T-cell (primary cell): ENCODE measurements around the gene BTG4. TPM values are rescaled to one million over a fixed set of nuclear protein-coding genes. Genes with fewer than 3 reads are reported as not detected.

ENCODE experiments used
- ATAC-seq, 4 experiments: fragments of 200-7000 bp in 3 of 4; fragments of 150-1000 bp in 1 of 4; cut with Tn5 transposase; replicated peaks in 1 of 4; 1 replicate in 3 of 4; 2 replicates in 1 of 4; pipeline ENCODE4 v1.10.0; 2021; ENCODE audit warnings: moderate library complexity in 3 of 4, mild to moderate bottlenecking in 2 of 4, moderate number of reproducible peaks in 1 of 4
- CTCF ChIA-PET, 2 donors: fragments of 300-600 bp; sonication (Branson Sonifier 250); formaldehyde crosslinking; loops; one replicate each; lab custom pipeline; 2022; ENCODE audit warnings: antibody characterized with exemption in 2 of 2; lab: Charles Lee
- POLR2A ChIA-PET, 2 donors: fragments of 300-600 bp; sonication (Branson Sonifier 250); formaldehyde crosslinking; loops; one replicate each; lab custom pipeline; 2022; ENCODE audit warnings: antibody characterized with exemption in 2 of 2; lab: Charles Lee
- DNase-seq, 35 experiments: peaks; one replicate each; pipeline versions ENCODE4 v3.0.0 to v3.0.0-alpha.2; 2013 to 2023
- H3K27ac ChIP-seq: one replicate; pipeline ENCODE4 v1.5.1; 2013; ENCODE audit warnings: low read length
- H3K27me3 ChIP-seq, 2 experiments: replicated peaks in 1 of 2; 1 replicate in 1 of 2; 2 replicates in 1 of 2; pipeline versions ENCODE4 v1.6.1 to v1.7.0; 2013; ENCODE audit warnings: low read length in 1 of 2, mixed read lengths in 1 of 2; ENCODE audit not compliant: control insufficient read depth in 2 of 2, insufficient read depth in 2 of 2; ENCODE audit errors: extremely low read depth in 1 of 2
- H3K36me3 ChIP-seq, 2 donors: 1 replicate in 1 of 2; 2 replicates in 1 of 2; pipeline versions ENCODE4 v1.6.1 to v1.7.0; 2013; ENCODE audit warnings: low read length in 1 of 2; ENCODE audit not compliant: control insufficient read depth in 2 of 2, insufficient read depth in 1 of 2; ENCODE audit errors: extremely low read depth in 1 of 2
- H3K4me1 ChIP-seq, 2 experiments: 1 replicate in 1 of 2; 2 replicates in 1 of 2; pipeline versions ENCODE4 v1.6.1 to v1.7.0; 2013; ENCODE audit warnings: low read length in 2 of 2, mixed read lengths in 1 of 2; ENCODE audit not compliant: insufficient read depth in 2 of 2, control insufficient read depth in 1 of 2; ENCODE audit errors: extremely low read depth in 1 of 2
- H3K4me3 ChIP-seq, 2 donors: 1 replicate in 1 of 2; 2 replicates in 1 of 2; pipeline versions ENCODE4 v1.5.1 to v1.7.0; 2013; ENCODE audit warnings: mild to moderate bottlenecking in 2 of 2, low read length in 1 of 2, moderate library complexity in 1 of 2; ENCODE audit not compliant: control insufficient read depth in 1 of 2; ENCODE audit errors: extremely low read depth in 1 of 2
- H3K9me3 ChIP-seq: 2 replicates; pipeline ENCODE4 v1.7.0; 2013
- H3K27ac Mint-ChIP-seq, 2 donors: one replicate each; pipeline ENCODE4 v1.8.0; 2020 to 2021; ENCODE audit warnings: mild to moderate bottlenecking in 2 of 2, mixed read lengths in 2 of 2
- H3K27me3 Mint-ChIP-seq, 2 donors: one replicate each; pipeline ENCODE4 v1.8.0; 2021 to 2022; ENCODE audit warnings: mixed read lengths in 2 of 2
- H3K36me3 Mint-ChIP-seq: one replicate; pipeline ENCODE4 v1.8.0; 2021; ENCODE audit warnings: mixed read lengths
- H3K4me1 Mint-ChIP-seq, 3 donors: one replicate each; pipeline ENCODE4 v1.8.0; 2020 to 2022; ENCODE audit warnings: mixed read lengths in 3 of 3, mild to moderate bottlenecking in 1 of 3
- H3K4me3 Mint-ChIP-seq, 3 donors: one replicate each; pipeline ENCODE4 v1.8.0; 2020 to 2022; ENCODE audit warnings: mild to moderate bottlenecking in 3 of 3, mixed read lengths in 3 of 3, moderate library complexity in 3 of 3
- H3K9me3 Mint-ChIP-seq, 3 donors: one replicate each; pipeline ENCODE4 v1.8.0; 2020 to 2022; ENCODE audit warnings: mixed read lengths in 3 of 3
- WGBS: methylation state at CpG from one replicate; pipeline ENCODE4 v1.1.5; 2013; ENCODE audit warnings: missing lambda C conversion rate; ENCODE audit not compliant: insufficient coverage; 5-methylcytosine and 5-hydroxymethylcytosine counted together
- total RNA-seq, 35 experiments: library from RNA in 6 of 35; stranded (reverse) in 6 of 35; fragments of 120-200 nt in 1 of 35; gene quantifications; one replicate each; pipeline versions ENCODE4 v1.2.1 to v1.2.4 and lab custom pipeline; 2013 to 2026

The BTG4 gene
- total RNA-seq, 5 donors from 2014 or later (not counting 1 experiment from before 2014, with no cell fraction given): not detected

GRCh38 chr11:111557425-111558111 lies 45.4 kb upstream of the BTG4 start:
- H3K27ac Mint-ChIP-seq: no peak overlapping the region
- H3K4me1 ChIP-seq: no peaks in the 10 kb centered on the region
- ATAC-seq: no peak
- no peaks in the 10 kb centered on the region for H3K9me3 ChIP-seq
- CTCF ChIA-PET: interaction anchor here in 1 of 2 donors (0.6 kb wide), 1 partner anchor 285 kb away, joined by 3 read pairs; no protein-coding TSS in a partner anchor
- no peak overlapping the region for H3K4me3 Mint-ChIP-seq
- H3K27me3 Mint-ChIP-seq: peaks cover 0 to under 1% of the 10 kb centered on the region in 2 donors
- no peak overlapping the region for H3K27ac ChIP-seq
- DNase-seq: no peak
- WGBS: 80% methylated on average over 1 of the region's 5 CpGs
- no peaks in the 10 kb centered on the region for H3K27me3 ChIP-seq
- H3K9me3 Mint-ChIP-seq: peaks cover 0 to 14% (median 2%) of the 10 kb centered on the region in 3 donors
- no peaks in the 10 kb centered on the region for H3K4me1 Mint-ChIP-seq
- no peaks in the 10 kb centered on the region for H3K36me3 ChIP-seq
- POLR2A ChIA-PET: interaction anchor here in 1 of 2 donors (0.7 kb wide), 1 partner anchor 395 kb away, joined by 4 read pairs; no protein-coding TSS in a partner anchor
- no peaks in the 10 kb centered on the region for H3K36me3 Mint-ChIP-seq
- H3K4me3 ChIP-seq: no peak overlapping the region

GRCh38 chr11:111555255-111555654 lies 43.1 kb upstream of the BTG4 start:
- Mint-ChIP-seq H3K4me3 (no peak overlapping the region), H3K27me3 (peaks cover 4 to 9% of the 10 kb centered on the region in 2 donors), H3K27ac (no peak overlapping the region), H3K36me3 (no peaks in the 10 kb centered on the region), H3K9me3 (peaks cover 0 to 14% (median 2%) of the 10 kb centered on the region in 3 donors), H3K4me1 (no peaks in the 10 kb centered on the region)
- no peaks in the 10 kb centered on the region for H3K27me3 ChIP-seq
- no peaks in the 10 kb centered on the region for H3K4me1 ChIP-seq
- no peak overlapping the region for H3K4me3 ChIP-seq
- ChIA-PET POLR2A (no interaction called here), CTCF (interaction anchor here in 1 of 2 donors (0.6 kb wide), 1 partner anchor 122 kb away, joined by 3 read pairs; no protein-coding TSS in a partner anchor)
- H3K9me3 ChIP-seq: no peaks in the 10 kb centered on the region
- no peak overlapping the region for H3K27ac ChIP-seq
- H3K36me3 ChIP-seq: no peaks in the 10 kb centered on the region
- ATAC-seq (no peak), DNase-seq (no peak)

- H3K27ac Mint-ChIP-seq: no peak overlapping the region
- no peaks in the 10 kb centered on the region for H3K9me3 ChIP-seq
- no peaks in the 10 kb centered on the region for H3K36me3 ChIP-seq
- peaks cover 7 to 9% of the 10 kb centered on the region in 2 donors for H3K27me3 Mint-ChIP-seq
- DNase-seq: no peak
- peaks cover 0 to 14% (median 2%) of the 10 kb centered on the region in 3 donors for H3K9me3 Mint-ChIP-seq
- no peak overlapping the region for H3K4me3 Mint-ChIP-seq
- H3K4me3 ChIP-seq: no peak overlapping the region
- no peaks in the 10 kb centered on the region for H3K36me3 Mint-ChIP-seq
- no peaks in the 10 kb centered on the region for H3K4me1 ChIP-seq
- H3K27me3 ChIP-seq: peaks cover 0 to under 1% of the 10 kb centered on the region in 2 experiments
- no peak for ATAC-seq
- H3K4me1 Mint-ChIP-seq: no peaks in the 10 kb centered on the region
- ChIA-PET CTCF (interaction anchor here in 1 of 2 donors (0.6 to 0.7 kb wide), 2 partner anchors 12 to 781 kb away, joined by 3 to 4 read pairs; no protein-coding TSS in a partner anchor), POLR2A (interaction anchor here in 1 of 2 donors (0.6 kb wide), 1 partner anchor 18 kb away, joined by 3 read pairs; no protein-coding TSS in a partner anchor)
- H3K27ac ChIP-seq: no peak overlapping the region
Observed at GRCh38 chr11:111554532-111554931, 42.3 kb upstream of the BTG4 start.

- Histone ChIP-seq H3K4me1 (no peaks in the 10 kb centered on the region), H3K27ac (no peak overlapping the region), H3K27me3 (peaks cover 0 to 2% of the 10 kb centered on the region in 2 experiments), H3K4me3 (no peak overlapping the region), H3K9me3 (no peaks in the 10 kb centered on the region), H3K36me3 (no peaks in the 10 kb centered on the region)
- ChIA-PET CTCF (interaction anchor here in 1 of 2 donors (1.4 kb wide), 1 partner anchor 13 kb away, joined by 3 read pairs; no protein-coding TSS in a partner anchor), POLR2A (interaction anchor here in 1 of 2 donors (0.6 kb wide), 1 partner anchor 34 kb away, joined by 3 read pairs; no protein-coding TSS in a partner anchor)
- ATAC-seq (no peak), DNase-seq (no peak)
- no CpG with 5 or more reads among the region's 2 CpGs for WGBS
- H3K27ac Mint-ChIP-seq: no peak overlapping the region
- H3K9me3 Mint-ChIP-seq: peaks cover 0 to 1% (median under 1%) of the 10 kb centered on the region in 3 donors
- H3K4me1 Mint-ChIP-seq: no peaks in the 10 kb centered on the region
- H3K36me3 Mint-ChIP-seq: no peaks in the 10 kb centered on the region
- peaks cover 7 to 20% of the 10 kb centered on the region in 2 donors for H3K27me3 Mint-ChIP-seq
- no peak overlapping the region for H3K4me3 Mint-ChIP-seq
Observed at GRCh38 chr11:111550258-111550657, 38.1 kb upstream of the BTG4 start.

- Mint-ChIP-seq H3K27ac (no peak overlapping the region), H3K4me3 (no peak overlapping the region), H3K27me3 (peaks cover 7 to 24% of the 10 kb centered on the region in 2 donors), H3K4me1 (no peaks in the 10 kb centered on the region), H3K9me3 (no peaks in the 10 kb centered on the region), H3K36me3 (no peaks in the 10 kb centered on the region)
- Histone ChIP-seq H3K36me3 (no peaks in the 10 kb centered on the region), H3K27me3 (peaks cover 0 to 2% of the 10 kb centered on the region in 2 experiments), H3K27ac (no peak overlapping the region), H3K9me3 (no peaks in the 10 kb centered on the region), H3K4me3 (no peak overlapping the region), H3K4me1 (no peaks in the 10 kb centered on the region)
- 57% methylated on average over 1 of the region's 3 CpGs for WGBS
- ChIA-PET POLR2A (interaction anchor here in 1 of 2 donors (0.6 kb wide), 1 partner anchor 34 kb away, joined by 3 read pairs; no protein-coding TSS in a partner anchor), CTCF (no interaction called here)
- no peak for ATAC-seq
- DNase-seq: no peak
Observed at GRCh38 chr11:111549869-111550203, 37.6 kb upstream of the BTG4 start.

GRCh38 chr11:111549196-111549868 lies 37.1 kb upstream of the BTG4 start:
- WGBS: 85% methylated on average over 7 of the region's 11 CpGs
- H3K27ac Mint-ChIP-seq: no peak overlapping the region
- CTCF ChIA-PET: no interaction called here

More at GRCh38 chr11:111549196-111549868, 37.1 kb upstream of the BTG4 start:
- DNase-seq (no peak), ATAC-seq (no peak)
- no peaks in the 10 kb centered on the region for H3K36me3 ChIP-seq
- Mint-ChIP-seq H3K27me3 (peaks cover 7 to 26% of the 10 kb centered on the region in 2 donors), H3K4me3 (no peak overlapping the region), H3K36me3 (no peaks in the 10 kb centered on the region), H3K4me1 (no peaks in the 10 kb centered on the region), H3K9me3 (no peaks in the 10 kb centered on the region)
- no peaks in the 10 kb centered on the region for H3K4me1 ChIP-seq
- H3K9me3 ChIP-seq: no peaks in the 10 kb centered on the region
- peaks cover 0 to 2% of the 10 kb centered on the region in 2 experiments for H3K27me3 ChIP-seq
- POLR2A ChIA-PET: interaction anchor here in 1 of 2 donors (0.6 kb wide), 1 partner anchor 34 kb away, joined by 3 read pairs; no protein-coding TSS in a partner anchor
- no peak overlapping the region for H3K27ac ChIP-seq
- H3K4me3 ChIP-seq: no peak overlapping the region
